Loucy (cell line): Measurements from ENCODE around the gene RNPC3.
"Not testable (repeated sequence)": the region's sequence is repeated elsewhere in the genome, so short reads cannot be mapped to it uniquely, and the experiment has no call there.

Experiments
- H2AFZ ChIP-seq: fragments of 200-600 bp; sonication (generic); 2 replicates; pipeline ENCODE4 v1.6.0; 2016; ENCODE audit warnings: antibody characterized with exemption, mild to moderate bottlenecking, low read length, moderate library complexity
- H3F3A ChIP-seq: fragments of 200-600 bp; 2 replicates; pipeline ENCODE4 v1.6.0; 2016; ENCODE audit warnings: antibody characterized with exemption, low read depth, mild to moderate bottlenecking
- H3K27me3 ChIP-seq: fragments of 200-600 bp; sonication (generic); 2 replicates; pipeline ENCODE4 v1.6.1; 2014; ENCODE audit warnings: low read length, mild to moderate bottlenecking; ENCODE audit not compliant: insufficient read depth, poor library complexity, severe bottlenecking
- H3K36me3 ChIP-seq: fragments of 200-600 bp; sonication (generic); 2 replicates; pipeline ENCODE4 v1.6.1; 2016; ENCODE audit warnings: low read length; ENCODE audit not compliant: insufficient read depth
- H3K4me1 ChIP-seq: fragments of 200-600 bp; sonication (generic); 2 replicates; pipeline ENCODE4 v1.5.1; 2014; ENCODE audit warnings: low read length, mild to moderate bottlenecking; ENCODE audit not compliant: insufficient read depth, poor library complexity, severe bottlenecking
- H3K4me2 ChIP-seq: fragments of 200-600 bp; sonication (generic); 2 replicates; pipeline ENCODE4 v1.6.0; 2014; ENCODE audit warnings: antibody characterized with exemption, low read length, low read depth, mild to moderate bottlenecking; ENCODE audit not compliant: poor library complexity, severe bottlenecking
- H3K4me3 ChIP-seq: fragments of 200-600 bp; sonication (generic); 2 replicates; pipeline ENCODE4 v1.5.1; 2014; ENCODE audit warnings: low read length, mild to moderate bottlenecking, mixed read lengths; ENCODE audit not compliant: poor library complexity, severe bottlenecking
- H3K79me2 ChIP-seq: fragments of 200-600 bp; sonication (generic); 2 replicates; pipeline ENCODE4 v1.6.1; 2014; ENCODE audit warnings: low read length; ENCODE audit not compliant: insufficient read depth
- H3K9ac ChIP-seq: fragments of 200-600 bp; sonication (generic); 2 replicates; pipeline ENCODE4 v1.6.0; 2014; ENCODE audit warnings: mild to moderate bottlenecking, low read depth, low read length, moderate library complexity; ENCODE audit not compliant: poor library complexity, severe bottlenecking
- H3K9me2 ChIP-seq: fragments of 200-600 bp; sonication (generic); replicated peaks from 2 replicates; pipeline ENCODE4 v1.6.1; 2016; ENCODE audit warnings: low read depth, low read length, mixed read lengths
- H3K9me3 ChIP-seq: fragments of 200-600 bp; sonication (generic); 2 replicates; pipeline ENCODE4 v1.6.1; 2014; ENCODE audit warnings: mild to moderate bottlenecking, antibody characterized with exemption, low read length, low read depth; ENCODE audit not compliant: insufficient read depth
- H4K20me1 ChIP-seq: fragments of 200-600 bp; sonication (generic); 2 replicates; pipeline ENCODE4 v1.6.0; 2014; ENCODE audit warnings: antibody characterized with exemption, low read length, mild to moderate bottlenecking; ENCODE audit not compliant: insufficient read depth, poor library complexity, severe bottlenecking
- EZH2phosphoT487 ChIP-seq: fragments of 200-600 bp; IDR thresholded peaks from 2 replicates; pipeline ENCODE4 v1.6.1; 2018; ENCODE audit warnings: antibody characterized with exemption, mild to moderate bottlenecking, moderate library complexity, borderline replicate concordance
- TF ChIP-seq, protein P1 (sequence below): fragments of 200-600 bp; sonication (generic); conservative IDR thresholded peaks from 2 replicates; pipeline ENCODE4 v1.5.1; 2014; ENCODE audit warnings: mild to moderate bottlenecking, antibody characterized with exemption, low read length

RNPC3 gene

DNA sequence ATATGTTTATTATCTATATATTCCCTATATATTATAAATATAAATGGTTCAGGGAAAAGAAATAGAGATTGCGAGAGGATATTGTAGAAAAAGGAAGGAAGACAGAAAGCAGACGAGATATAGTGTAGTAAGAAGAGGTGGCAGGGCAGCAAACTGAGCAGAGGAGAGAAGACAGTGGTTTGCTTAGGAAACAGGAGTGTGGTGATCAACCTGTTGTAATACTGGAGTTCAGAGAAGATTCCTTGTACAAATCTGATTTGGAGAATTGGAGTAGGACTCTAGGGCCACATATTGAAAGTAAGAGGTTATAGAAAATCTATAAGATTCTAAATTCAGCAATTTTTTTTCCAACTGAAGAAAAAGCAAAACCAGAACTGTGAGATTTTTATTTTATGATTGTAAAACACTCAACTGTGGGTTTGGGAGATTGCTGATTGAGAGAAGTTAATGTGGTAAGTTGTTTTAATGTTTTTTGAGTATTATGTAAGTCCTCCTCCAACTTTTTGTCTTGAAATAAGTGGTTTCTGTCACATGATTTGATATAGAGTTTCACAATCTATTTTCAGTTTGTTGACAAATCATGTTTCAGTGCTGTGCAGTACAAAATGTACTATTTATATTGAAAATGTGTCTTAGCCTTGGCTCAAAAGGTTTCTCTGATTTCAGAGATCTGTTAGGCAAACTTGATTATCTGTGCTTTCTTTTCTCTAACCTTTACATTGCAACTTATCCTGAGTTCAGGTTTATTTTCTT, 36.3 kb downstream of the RNPC3 start:
- no peaks in the 10 kb centered on the region for H3K27me3 ChIP-seq
- no peak overlapping the region for H3K4me3 ChIP-seq
- no peaks in the 10 kb centered on the region for H3K9me3 ChIP-seq
- H3K36me3 ChIP-seq = no peaks in the 10 kb centered on the region
- H3K9ac ChIP-seq = no peak overlapping the region
- no peaks in the 10 kb centered on the region for H3K79me2 ChIP-seq
- no peaks in the 10 kb centered on the region for H4K20me1 ChIP-seq
- no peaks in the 10 kb centered on the region for H3K4me1 ChIP-seq
- H2AFZ ChIP-seq = no peak overlapping the region
- H3F3A ChIP-seq = no peaks in the 10 kb centered on the region
- H3K9me2 ChIP-seq = no peaks in the 10 kb centered on the region
- TF ChIP-seq, protein P1, sequence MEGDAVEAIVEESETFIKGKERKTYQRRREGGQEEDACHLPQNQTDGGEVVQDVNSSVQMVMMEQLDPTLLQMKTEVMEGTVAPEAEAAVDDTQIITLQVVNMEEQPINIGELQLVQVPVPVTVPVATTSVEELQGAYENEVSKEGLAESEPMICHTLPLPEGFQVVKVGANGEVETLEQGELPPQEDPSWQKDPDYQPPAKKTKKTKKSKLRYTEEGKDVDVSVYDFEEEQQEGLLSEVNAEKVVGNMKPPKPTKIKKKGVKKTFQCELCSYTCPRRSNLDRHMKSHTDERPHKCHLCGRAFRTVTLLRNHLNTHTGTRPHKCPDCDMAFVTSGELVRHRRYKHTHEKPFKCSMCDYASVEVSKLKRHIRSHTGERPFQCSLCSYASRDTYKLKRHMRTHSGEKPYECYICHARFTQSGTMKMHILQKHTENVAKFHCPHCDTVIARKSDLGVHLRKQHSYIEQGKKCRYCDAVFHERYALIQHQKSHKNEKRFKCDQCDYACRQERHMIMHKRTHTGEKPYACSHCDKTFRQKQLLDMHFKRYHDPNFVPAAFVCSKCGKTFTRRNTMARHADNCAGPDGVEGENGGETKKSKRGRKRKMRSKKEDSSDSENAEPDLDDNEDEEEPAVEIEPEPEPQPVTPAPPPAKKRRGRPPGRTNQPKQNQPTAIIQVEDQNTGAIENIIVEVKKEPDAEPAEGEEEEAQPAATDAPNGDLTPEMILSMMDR = no peak
- no peak for TF ChIP-seq EZH2phosphoT487
- H3K4me2 ChIP-seq = no peak overlapping the region

DNA sequence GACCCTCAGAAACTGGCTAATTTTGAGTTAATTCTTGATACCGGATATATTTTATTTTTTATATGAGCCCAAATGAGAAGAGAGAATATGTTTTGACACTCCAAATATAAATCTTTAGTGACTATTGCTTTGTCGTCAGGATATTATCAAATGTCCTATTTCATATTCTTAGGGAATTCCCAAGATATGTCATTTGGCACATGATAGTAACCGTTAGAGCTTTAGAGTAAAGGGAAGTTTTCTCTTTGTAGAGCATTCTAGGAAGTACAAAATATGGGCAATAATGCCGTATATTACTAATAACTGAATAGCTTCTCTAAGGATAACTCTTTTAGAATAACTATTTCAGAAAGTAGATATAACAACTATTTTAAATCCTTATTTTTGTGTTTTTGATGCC, 37.6 kb downstream of the RNPC3 start:
- Histone ChIP-seq H3K27me3 (no peaks in the 10 kb centered on the region), H2AFZ (no peak overlapping the region), H4K20me1 (no peaks in the 10 kb centered on the region), H3K4me3 (no peak overlapping the region), H3K4me1 (no peaks in the 10 kb centered on the region), H3K4me2 (no peak overlapping the region), H3K9me2 (no peaks in the 10 kb centered on the region), H3F3A (no peaks in the 10 kb centered on the region), H3K9ac (no peak overlapping the region), H3K36me3 (no peaks in the 10 kb centered on the region), H3K79me2 (no peaks in the 10 kb centered on the region), H3K9me3 (no peaks in the 10 kb centered on the region)
- TF ChIP-seq EZH2phosphoT487 = no peak
- TF ChIP-seq, protein P1 = no peak

DNA sequence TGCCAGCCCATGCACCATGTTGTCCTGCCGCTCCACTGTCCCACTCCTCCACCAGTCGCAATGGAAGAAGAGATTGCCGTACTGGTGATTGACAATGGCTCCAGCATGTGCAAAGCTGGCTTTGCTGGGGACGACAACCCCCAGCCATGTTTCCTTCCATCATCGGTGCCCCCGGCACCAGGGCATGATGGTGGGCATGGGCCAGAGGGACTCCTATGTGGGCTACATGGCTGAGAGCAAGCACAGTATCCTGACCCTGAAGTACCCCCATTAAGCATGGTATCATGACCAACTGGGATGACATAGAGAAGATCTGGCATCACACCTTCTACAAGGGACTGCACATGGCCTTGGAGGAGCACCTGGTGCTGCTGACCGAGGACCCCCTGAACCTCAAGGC, 44.0 kb downstream of the RNPC3 start:
- H4K20me1 ChIP-seq = no peaks in the 10 kb centered on the region
- no peaks in the 10 kb centered on the region for H3K9me2 ChIP-seq

DNA sequence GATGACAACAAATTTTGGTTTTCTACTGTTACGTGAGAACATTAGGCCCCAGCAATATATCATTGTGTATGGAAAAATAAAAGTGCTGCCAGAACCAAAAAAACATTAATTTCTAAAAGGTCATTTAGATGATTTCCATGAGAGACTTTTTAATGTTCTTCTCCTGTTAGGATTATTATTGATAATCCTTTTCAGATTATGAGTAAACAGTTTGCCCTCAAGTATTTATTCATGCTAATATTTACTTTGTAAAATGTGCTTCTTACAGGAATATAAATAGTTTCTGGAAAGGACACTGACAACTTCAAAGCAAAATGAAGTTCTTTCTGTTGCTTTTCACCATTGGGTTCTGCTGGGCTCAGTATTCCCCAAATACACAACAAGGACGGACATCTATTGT, 45.8 kb downstream of the RNPC3 start, which contains the start of gene AMY2B:
AMY2B (plus strand) TSS at position 301 of the 400 bp plus-strand sequence; CDS start at position 315, 14 bp downstream.
- not testable (repeated sequence) for H3K79me2 ChIP-seq, H3K4me1 ChIP-seq

More for the DNA sequence above, 44.0 kb downstream of the RNPC3 start:
- no peak overlapping the region for H3K9ac ChIP-seq
- H3K79me2 ChIP-seq = no peaks in the 10 kb centered on the region
- H2AFZ ChIP-seq = no peak overlapping the region
- no peak overlapping the region for H3K4me2 ChIP-seq
- no peaks in the 10 kb centered on the region for H3F3A ChIP-seq
- H3K9me3 ChIP-seq = no peaks in the 10 kb centered on the region
- H3K4me3 ChIP-seq = no peak overlapping the region
- no peaks in the 10 kb centered on the region for H3K36me3 ChIP-seq
- H3K4me1 ChIP-seq = no peaks in the 10 kb centered on the region
- TF ChIP-seq, protein P1 = no peak
- TF ChIP-seq EZH2phosphoT487 = no peak
- H3K27me3 ChIP-seq = no peaks in the 10 kb centered on the region

More for the DNA sequence above, 45.8 kb downstream of the RNPC3 start, which contains the start of gene AMY2B:
- H3K4me2 ChIP-seq, H3K27me3 ChIP-seq, H3K36me3 ChIP-seq, H3K9ac ChIP-seq, H3K9me2 ChIP-seq, H3K4me3 ChIP-seq, H3F3A ChIP-seq, H4K20me1 ChIP-seq, H2AFZ ChIP-seq, H3K9me3 ChIP-seq: not testable (repeated sequence)
